SK-N-SH (cell line): ENCODE results near the gene MRPS11. TPM values are rescaled to one million over a fixed set of nuclear protein-coding genes. Genes with fewer than 3 reads are reported as not detected.

Source experiments
- CTCF ChIA-PET: fragments of 300-600, 350-600 bp; formaldehyde crosslinking; extraction: SDS; loops from one replicate; lab custom pipeline; 2021; lab: Yijun Ruan, JAX
- POLR2A ChIA-PET: fragments of 350-600 bp; sonication (Branson Sonifier 250); formaldehyde crosslinking; extraction: SDS; loops from one replicate; lab custom pipeline; 2020; ENCODE audit warnings: antibody characterized with exemption, inconsistent platforms; lab: Yijun Ruan, JAX
- DNase-seq: peaks from one replicate; pipeline ENCODE4 v3.0.0; 2012
- H2AFZ ChIP-seq: fragments of 200-600 bp; sonication (generic); 2 replicates; pipeline ENCODE4 v1.8.1; 2016; ENCODE audit warnings: antibody characterized with exemption, mild to moderate bottlenecking, low read depth
- H3F3A ChIP-seq: fragments of 200-600 bp; sonication (generic); replicated peaks from 2 replicates; pipeline ENCODE3; 2016; ENCODE audit warnings: antibody characterized with exemption, mild to moderate bottlenecking; ENCODE audit not compliant: insufficient read depth
- H3K27ac ChIP-seq, 2 experiments: fragments of 200-500 bp in 1 of 2; fragments of 200-600 bp in 1 of 2; sonication (Bioruptor generic) in 1 of 2; sonication (generic), shearing (Covaris generic) in 1 of 2; 2 replicates each; pipeline versions ENCODE4 v1.5.1 to v1.6.1; 2014 to 2016; ENCODE audit warnings: low read depth in 2 of 2, inconsistent platforms in 1 of 2, low read length in 1 of 2, mild to moderate bottlenecking in 1 of 2, mixed read lengths in 1 of 2
- H3K27me3 ChIP-seq: fragments of 200-600 bp; sonication (generic), shearing (Covaris generic); 2 replicates; pipeline ENCODE4 v1.6.1; 2016; ENCODE audit warnings: mixed run types; ENCODE audit not compliant: insufficient read depth
- H3K36me3 ChIP-seq, 2 experiments: fragments of 200-500 bp in 1 of 2; fragments of 200-600 bp in 1 of 2; sonication (Bioruptor generic) in 1 of 2; sonication (generic) in 1 of 2; replicated peaks in 1 of 2; 2 replicates each; pipeline versions ENCODE3 to v1.5.1; 2014 to 2016; ENCODE audit warnings: low read length in 1 of 2, mild to moderate bottlenecking in 1 of 2; ENCODE audit not compliant: insufficient read depth in 2 of 2, control insufficient read depth in 1 of 2
- H3K4me1 ChIP-seq, 2 experiments: fragments of 200-500 bp in 1 of 2; fragments of 200-600 bp in 1 of 2; sonication (Bioruptor generic) in 1 of 2; sonication (generic), shearing (Covaris generic) in 1 of 2; 2 replicates each; pipeline versions ENCODE4 v1.5.1 to v1.6.1; 2014 to 2016; ENCODE audit warnings: low read depth in 1 of 2, low read length in 1 of 2, mixed run types in 1 of 2; ENCODE audit not compliant: insufficient read depth in 2 of 2, control insufficient read depth in 1 of 2
- H3K4me2 ChIP-seq: fragments of 200-600 bp; sonication (generic), shearing (Covaris generic); 2 replicates; pipeline ENCODE4 v1.6.1; 2017; ENCODE audit warnings: mixed run types
- H3K4me3 ChIP-seq, 2 experiments: fragments of 200-500 bp in 1 of 2; fragments of 200-600 bp in 1 of 2; sonication (Bioruptor generic) in 1 of 2; sonication (generic), shearing (Covaris generic) in 1 of 2; 2 replicates each; pipeline versions ENCODE4 v1.5.1 to v1.8.1; 2014 to 2016; ENCODE audit warnings: low read depth in 2 of 2, inconsistent platforms in 1 of 2, low read length in 1 of 2, mild to moderate bottlenecking in 1 of 2, mixed read lengths in 1 of 2, moderate library complexity in 1 of 2
- H3K79me2 ChIP-seq: fragments of 200-600 bp; sonication (generic); 2 replicates; pipeline ENCODE4 v1.8.1; 2017; ENCODE audit warnings: mild to moderate bottlenecking; ENCODE audit not compliant: insufficient read depth
- H3K9ac ChIP-seq: fragments of 200-600 bp; sonication (generic); 2 replicates; pipeline ENCODE4 v1.6.1; 2017; ENCODE audit warnings: mixed run types
- H3K9me2 ChIP-seq: fragments of 200-600 bp; sonication (generic); 2 replicates; pipeline ENCODE4 v1.6.1; 2017; ENCODE audit warnings: mixed run types
- H3K9me3 ChIP-seq: fragments of 200-600 bp; sonication (generic); 2 replicates; pipeline ENCODE4 v1.6.1; 2017; ENCODE audit warnings: mixed run types, mild to moderate bottlenecking, moderate library complexity
- H4K20me1 ChIP-seq: fragments of 200-600 bp; sonication (generic); 2 replicates; pipeline ENCODE4 v1.6.1; 2017; ENCODE audit warnings: mild to moderate bottlenecking, mixed run types; ENCODE audit not compliant: insufficient read depth
- CHD2 ChIP-seq: fragments of 150-350 bp; IDR thresholded peaks from 2 replicates; pipeline ENCODE4 v1.6.1; 2018; ENCODE audit warnings: low read length; ENCODE audit not compliant: partially characterized antibody
- ELF1 ChIP-seq: IDR thresholded peaks from 2 replicates; pipeline ENCODE4 v1.4.0; 2012
- EP300 ChIP-seq, 2 experiments: IDR thresholded peaks; 2 replicates each; pipeline versions ENCODE4 v1.4.0 to v1.6.1; 2012; ENCODE audit warnings: borderline replicate concordance in 1 of 2, low read depth in 1 of 2, low read length in 1 of 2
- EZH2phosphoT487 ChIP-seq: fragments of 200-600 bp; sonication (generic); IDR thresholded peaks from 2 replicates; pipeline ENCODE4 v1.6.1; 2017; ENCODE audit warnings: low read depth, mixed run types, mild to moderate bottlenecking, antibody characterized with exemption, moderate library complexity, borderline replicate concordance
- FOSL2 ChIP-seq: IDR thresholded peaks from 2 replicates; pipeline ENCODE4 v1.4.0; 2012; ENCODE audit warnings: low read depth, mild to moderate bottlenecking, moderate library complexity, borderline replicate concordance
- FOXJ3 ChIP-seq: sonication (generic); formaldehyde crosslinking; IDR thresholded peaks from 2 replicates; pipeline ENCODE4 v1.5.1; 2020; ENCODE audit warnings: mild to moderate bottlenecking, missing genetic modification reagents
- GABPA ChIP-seq: IDR thresholded peaks from 2 replicates; pipeline ENCODE4 v1.4.0; 2012; ENCODE audit warnings: low read depth, mild to moderate bottlenecking
- MEF2A ChIP-seq: IDR thresholded peaks from 2 replicates; pipeline ENCODE4 v1.4.0; 2012; ENCODE audit warnings: low read depth, borderline replicate concordance
- MXI1 ChIP-seq: IDR thresholded peaks from 2 replicates; pipeline ENCODE4 v1.6.1; 2012; ENCODE audit warnings: mild to moderate bottlenecking, low read depth, low read length, improper control_type of control experiment
- NRF1 ChIP-seq: IDR thresholded peaks from 2 replicates; pipeline ENCODE4 v1.6.1; 2012; ENCODE audit warnings: low read depth, mild to moderate bottlenecking, low read length
- POLR2AphosphoS5 ChIP-seq: IDR thresholded peaks from 2 replicates; pipeline ENCODE4 v1.6.1; 2012; ENCODE audit warnings: low read depth, low read length
- RAD21 ChIP-seq: IDR thresholded peaks from 2 replicates; pipeline ENCODE4 v1.6.1; 2012; ENCODE audit warnings: mild to moderate bottlenecking, low read length
- RFX5 ChIP-seq: IDR thresholded peaks from 2 replicates; pipeline ENCODE4 v1.6.1; 2012; ENCODE audit warnings: mild to moderate bottlenecking, improper control_type of control experiment, low read length
- RXRA ChIP-seq: IDR thresholded peaks from 2 replicates; pipeline ENCODE4 v1.4.0; 2012; ENCODE audit warnings: low read depth, mild to moderate bottlenecking, borderline replicate concordance
- SIN3A ChIP-seq: IDR thresholded peaks from 2 replicates; pipeline ENCODE4 v1.6.1; 2012; ENCODE audit warnings: low read depth, mild to moderate bottlenecking, low read length, moderate library complexity, borderline replicate concordance
- TAF1 ChIP-seq: IDR thresholded peaks from 2 replicates; pipeline ENCODE4 v1.6.1; 2012; ENCODE audit warnings: low read depth, mild to moderate bottlenecking, low read length, moderate library complexity, borderline replicate concordance
- TCF12 ChIP-seq: IDR thresholded peaks from 2 replicates; pipeline ENCODE4 v1.4.0; 2012
- WGBS: methylation state at CpG from one replicate; pipeline ENCODE4 v1.1.6; 2017; ENCODE audit warnings: low lambda C conversion rate; 5-methylcytosine and 5-hydroxymethylcytosine counted together
- polyA plus RNA-seq, 3 experiments: library from polyadenylated mRNA; depleted of rRNA; stranded (reverse); fragments of >200 nt; gene quantifications; 2 replicates each; pipeline ENCODE4 v1.2.3, GENCODE V29; 2012
- TF ChIP-seq, protein P1 (sequence below): fragments of 200-600 bp; sonication (generic); IDR thresholded peaks from 2 replicates; pipeline ENCODE4 v1.6.1; 2017; ENCODE audit warnings: antibody characterized with exemption, mild to moderate bottlenecking, moderate library complexity
- TF ChIP-seq, protein P2 (sequence below): fragments of 150-350 bp; IDR thresholded peaks from 2 replicates; pipeline ENCODE4 v1.6.1; 2016; ENCODE audit warnings: mild to moderate bottlenecking, low read depth, low read length
- TF ChIP-seq, protein P3 (sequence below): IDR thresholded peaks from 2 replicates; pipeline ENCODE4 v1.4.0; 2012; ENCODE audit warnings: low read depth, borderline replicate concordance

The MRPS11 gene
- polyA plus RNA-seq, 1 of the 3 experiments (the other 2 are of a cell fraction), result 101 TPM

DNA sequence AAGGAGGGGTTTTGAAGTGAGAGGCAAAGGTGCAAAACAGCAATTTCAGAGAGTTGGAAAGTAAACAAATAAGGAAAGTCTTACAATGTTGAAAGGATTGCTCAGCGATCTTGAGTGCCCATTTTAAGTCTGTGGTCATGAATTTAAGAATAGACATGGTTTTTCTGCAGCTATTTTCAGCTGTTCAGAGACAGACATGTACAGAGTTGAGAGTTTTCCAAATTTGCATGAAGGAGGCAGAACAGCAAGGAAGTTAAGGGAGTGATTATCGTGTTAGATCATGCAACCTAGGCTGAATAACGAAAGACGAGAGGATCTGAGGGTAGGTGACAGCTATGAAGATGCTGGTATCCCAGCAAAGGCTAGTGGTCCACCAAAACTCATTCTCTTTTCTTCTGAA is 41.8 kb downstream of the MRPS11 start:
- no peaks in the 10 kb centered on the region for H4K20me1 ChIP-seq
- DNase-seq, result no peak
- no peak overlapping the region for H3K4me2 ChIP-seq
- no peaks in the 10 kb centered on the region for H3K27me3 ChIP-seq
- no peaks in the 10 kb centered on the region for H3K9me2 ChIP-seq
- CTCF ChIA-PET, result interaction anchor here (1.0 kb wide), 1 partner anchor 11 kb away, joined by 3 read pairs; no protein-coding TSS in a partner anchor
- 89% methylated on average over 4 of the region's 4 CpGs for WGBS
- no peak overlapping the region for H2AFZ ChIP-seq
- peaks cover 0 to 3% of the 10 kb centered on the region in 2 experiments; a peak in 1 of 4 replicates for H3K4me1 ChIP-seq
- H3K79me2 ChIP-seq, result no peaks in the 10 kb centered on the region
- TF ChIP-seq TCF12, result no peak
- no peak for TF ChIP-seq CHD2
- TF ChIP-seq ELF1, result no peak
- no peak for TF ChIP-seq RFX5
- no peak for TF ChIP-seq MEF2A
- TF ChIP-seq EZH2phosphoT487, result no peak
- no peak for TF ChIP-seq EP300 (IDR thresholded peaks at IDR 0.05; ENCODE audit: borderline replicate concordance in 1 of 2, low read depth in 1 of 2, low read length in 1 of 2)
- TF ChIP-seq, protein P1, sequence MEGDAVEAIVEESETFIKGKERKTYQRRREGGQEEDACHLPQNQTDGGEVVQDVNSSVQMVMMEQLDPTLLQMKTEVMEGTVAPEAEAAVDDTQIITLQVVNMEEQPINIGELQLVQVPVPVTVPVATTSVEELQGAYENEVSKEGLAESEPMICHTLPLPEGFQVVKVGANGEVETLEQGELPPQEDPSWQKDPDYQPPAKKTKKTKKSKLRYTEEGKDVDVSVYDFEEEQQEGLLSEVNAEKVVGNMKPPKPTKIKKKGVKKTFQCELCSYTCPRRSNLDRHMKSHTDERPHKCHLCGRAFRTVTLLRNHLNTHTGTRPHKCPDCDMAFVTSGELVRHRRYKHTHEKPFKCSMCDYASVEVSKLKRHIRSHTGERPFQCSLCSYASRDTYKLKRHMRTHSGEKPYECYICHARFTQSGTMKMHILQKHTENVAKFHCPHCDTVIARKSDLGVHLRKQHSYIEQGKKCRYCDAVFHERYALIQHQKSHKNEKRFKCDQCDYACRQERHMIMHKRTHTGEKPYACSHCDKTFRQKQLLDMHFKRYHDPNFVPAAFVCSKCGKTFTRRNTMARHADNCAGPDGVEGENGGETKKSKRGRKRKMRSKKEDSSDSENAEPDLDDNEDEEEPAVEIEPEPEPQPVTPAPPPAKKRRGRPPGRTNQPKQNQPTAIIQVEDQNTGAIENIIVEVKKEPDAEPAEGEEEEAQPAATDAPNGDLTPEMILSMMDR, result no peak
- no peak for TF ChIP-seq TAF1
- no peak for TF ChIP-seq RAD21
- TF ChIP-seq POLR2AphosphoS5, result no peak
- TF ChIP-seq, all 33 proteins: peak for 0
- Histone ChIP-seq H3K9me3 (no peaks in the 10 kb centered on the region), H3K4me3 (no peak overlapping the region), H3K27ac (no peak overlapping the region), H3F3A (no peaks in the 10 kb centered on the region), H3K36me3 (peaks cover 10 to 50% of the 10 kb centered on the region in 2 experiments), H3K9ac (no peak overlapping the region)
- POLR2A ChIA-PET, result no interaction called here

DNA sequence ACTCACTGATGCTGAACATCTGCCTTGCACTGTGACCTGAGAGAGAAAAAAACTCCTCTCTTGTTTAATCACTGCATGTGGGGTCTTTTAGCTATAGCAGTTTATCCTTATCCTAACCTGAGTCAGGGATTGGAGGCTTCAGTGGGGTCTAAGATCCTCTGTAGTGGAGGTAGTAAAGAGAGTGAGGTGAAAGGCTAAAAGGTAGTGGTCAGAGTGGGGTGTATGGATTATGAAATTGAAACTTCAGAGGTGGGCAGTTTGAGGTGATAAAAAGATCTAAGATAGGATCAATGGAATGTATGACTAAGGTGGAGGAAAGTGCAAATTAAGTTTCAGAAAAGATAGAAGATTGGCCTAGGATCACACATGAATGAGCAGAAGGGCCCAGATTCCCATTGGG is 42.5 kb downstream of the MRPS11 start:
- Histone ChIP-seq H4K20me1 (no peaks in the 10 kb centered on the region), H3F3A (no peaks in the 10 kb centered on the region), H3K36me3 (peaks cover 10 to 52% of the 10 kb centered on the region in 2 experiments), H3K27ac (no peak overlapping the region), H3K9me2 (no peaks in the 10 kb centered on the region), H3K27me3 (no peaks in the 10 kb centered on the region), H3K9ac (no peak overlapping the region), H3K4me3 (no peak overlapping the region), H3K9me3 (no peaks in the 10 kb centered on the region), H3K4me1 (peaks cover 0 to 3% of the 10 kb centered on the region in 2 experiments; a peak in 1 of 4 replicates), H3K79me2 (no peaks in the 10 kb centered on the region), H3K4me2 (no peak overlapping the region), H2AFZ (no peak overlapping the region)
- TF ChIP-seq RAD21 (no peak), FOXJ3 (CRISPR knock-in tag) (no peak), POLR2AphosphoS5 (no peak), FOSL2 (no peak), EP300 (IDR thresholded peaks at IDR 0.05; ENCODE audit: borderline replicate concordance in 1 of 2, low read depth in 1 of 2, low read length in 1 of 2) (no peak), SIN3A (no peak), ELF1 (no peak), RXRA (no peak), MEF2A (no peak), MXI1 (no peak), GABPA (no peak), NRF1 (no peak)
- TF ChIP-seq, protein P2, sequence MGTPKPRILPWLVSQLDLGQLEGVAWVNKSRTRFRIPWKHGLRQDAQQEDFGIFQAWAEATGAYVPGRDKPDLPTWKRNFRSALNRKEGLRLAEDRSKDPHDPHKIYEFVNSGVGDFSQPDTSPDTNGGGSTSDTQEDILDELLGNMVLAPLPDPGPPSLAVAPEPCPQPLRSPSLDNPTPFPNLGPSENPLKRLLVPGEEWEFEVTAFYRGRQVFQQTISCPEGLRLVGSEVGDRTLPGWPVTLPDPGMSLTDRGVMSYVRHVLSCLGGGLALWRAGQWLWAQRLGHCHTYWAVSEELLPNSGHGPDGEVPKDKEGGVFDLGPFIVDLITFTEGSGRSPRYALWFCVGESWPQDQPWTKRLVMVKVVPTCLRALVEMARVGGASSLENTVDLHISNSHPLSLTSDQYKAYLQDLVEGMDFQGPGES, result no peak
- TF ChIP-seq, protein P3, sequence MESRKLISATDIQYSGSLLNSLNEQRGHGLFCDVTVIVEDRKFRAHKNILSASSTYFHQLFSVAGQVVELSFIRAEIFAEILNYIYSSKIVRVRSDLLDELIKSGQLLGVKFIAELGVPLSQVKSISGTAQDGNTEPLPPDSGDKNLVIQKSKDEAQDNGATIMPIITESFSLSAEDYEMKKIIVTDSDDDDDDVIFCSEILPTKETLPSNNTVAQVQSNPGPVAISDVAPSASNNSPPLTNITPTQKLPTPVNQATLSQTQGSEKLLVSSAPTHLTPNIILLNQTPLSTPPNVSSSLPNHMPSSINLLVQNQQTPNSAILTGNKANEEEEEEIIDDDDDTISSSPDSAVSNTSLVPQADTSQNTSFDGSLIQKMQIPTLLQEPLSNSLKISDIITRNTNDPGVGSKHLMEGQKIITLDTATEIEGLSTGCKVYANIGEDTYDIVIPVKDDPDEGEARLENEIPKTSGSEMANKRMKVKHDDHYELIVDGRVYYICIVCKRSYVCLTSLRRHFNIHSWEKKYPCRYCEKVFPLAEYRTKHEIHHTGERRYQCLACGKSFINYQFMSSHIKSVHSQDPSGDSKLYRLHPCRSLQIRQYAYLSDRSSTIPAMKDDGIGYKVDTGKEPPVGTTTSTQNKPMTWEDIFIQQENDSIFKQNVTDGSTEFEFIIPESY, result no peak
- no peak for DNase-seq
- ChIA-PET CTCF (interaction anchor here (1.0 kb wide), 1 partner anchor 11 kb away, joined by 3 read pairs; no protein-coding TSS in a partner anchor), POLR2A (no interaction called here)
